ENCODE measurements around the gene ABHD16A.

DNA sequence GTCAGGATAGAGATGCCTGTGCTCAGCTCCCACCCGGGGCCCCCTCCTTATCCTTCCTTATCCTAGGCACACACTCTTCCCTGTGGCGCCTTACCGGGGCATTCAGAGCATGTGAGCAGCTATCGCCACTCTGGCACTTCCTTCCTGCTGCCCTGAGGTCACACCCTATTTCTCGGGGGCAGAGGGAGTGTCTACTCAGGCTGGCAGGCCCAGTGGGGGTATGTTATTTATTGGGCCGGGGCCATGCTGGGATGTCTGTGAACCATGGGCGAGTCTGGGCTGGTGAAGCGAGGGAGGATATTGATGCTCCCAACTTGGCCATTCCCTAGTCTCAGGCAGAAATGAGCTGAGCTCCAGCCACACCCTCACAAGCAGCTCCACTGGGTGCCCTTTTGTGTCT is 8.1 kb upstream of the ABHD16A start:
- TF ChIP-seq CTCF (IDR thresholded peaks at IDR 0.05) = no peak
- no peak for TF ChIP-seq POLR2A (IDR thresholded peaks at IDR 0.05)
